Fibroblast of lung (primary cell): Measurements from ENCODE around the gene CHCHD6. TPM values are rescaled to one million over a fixed set of nuclear protein-coding genes. Genes with fewer than 3 reads are reported as not detected.
A peak's percentile ranks its signal among the peaks of the same experiment; 100 is the strongest.

ENCODE experiments used
- DNase-seq, 2 donors: peaks; one replicate each; pipeline versions ENCODE4 v3.0.0 to v3.0.0-alpha.2; 2010; ENCODE audit warnings: low read depth in 2 of 2
- H2AFZ ChIP-seq: 2 replicates; pipeline ENCODE4 v1.5.1; 2012; ENCODE audit warnings: low read length, control low read depth, inconsistent platforms
- H3K27ac ChIP-seq: 2 replicates; pipeline ENCODE4 v1.5.1; 2011; ENCODE audit warnings: low read length, control low read depth; ENCODE audit not compliant: insufficient read depth
- H3K27me3 ChIP-seq: 2 replicates; pipeline ENCODE4 v1.5.1; 2011; ENCODE audit warnings: mild to moderate bottlenecking, low read length; ENCODE audit not compliant: control insufficient read depth, insufficient read depth
- H3K36me3 ChIP-seq: 2 replicates; pipeline ENCODE4 v1.5.1; 2011; ENCODE audit warnings: low read length; ENCODE audit not compliant: control insufficient read depth, insufficient read depth
- H3K4me1 ChIP-seq: 2 replicates; pipeline ENCODE4 v1.5.1; 2011; ENCODE audit warnings: low read length; ENCODE audit not compliant: control insufficient read depth, insufficient read depth; ENCODE audit errors: extremely low read depth
- H3K4me2 ChIP-seq: 2 replicates; pipeline ENCODE4 v1.5.1; 2011; ENCODE audit warnings: low read length, control low read depth; ENCODE audit not compliant: insufficient read depth; ENCODE audit errors: extremely low read depth
- H3K4me3 ChIP-seq, 4 experiments: fragments of 200-600 bp in 1 of 4; sonication (generic) in 1 of 4; replicated peaks in 1 of 4; 2 replicates each; pipeline ENCODE4 v1.5.1; 2011 to 2016; ENCODE audit warnings: low read length in 4 of 4, low read depth in 3 of 4, mild to moderate bottlenecking in 3 of 4, control low read depth in 2 of 4, inconsistent platforms in 1 of 4, mixed read lengths in 1 of 4; ENCODE audit not compliant: insufficient read depth in 1 of 4; ENCODE audit errors: control extremely low read depth in 1 of 4
- H3K79me2 ChIP-seq: 2 replicates; pipeline ENCODE4 v1.5.1; 2012; ENCODE audit warnings: mild to moderate bottlenecking, low read length, inconsistent platforms; ENCODE audit not compliant: control insufficient read depth, insufficient read depth
- H3K9ac ChIP-seq: 2 replicates; pipeline ENCODE4 v1.5.1; 2011; ENCODE audit warnings: mild to moderate bottlenecking, low read length, control low read depth; ENCODE audit not compliant: insufficient read depth
- H3K9me3 ChIP-seq: 2 replicates; pipeline ENCODE4 v1.5.1; 2012; ENCODE audit warnings: low read depth, low read length; ENCODE audit not compliant: control insufficient read depth, insufficient read depth
- H4K20me1 ChIP-seq: 2 replicates; pipeline ENCODE4 v1.5.1; 2011; ENCODE audit warnings: low read length; ENCODE audit not compliant: control insufficient read depth, insufficient read depth; ENCODE audit errors: extremely low read depth
- EZH2 ChIP-seq: IDR thresholded peaks from 2 replicates; pipeline ENCODE4 v1.5.1; 2012; ENCODE audit warnings: low read length, control low read depth, mild to moderate bottlenecking; ENCODE audit errors: missing control alignments
- polyA plus RNA-seq, 2 donors: library from polyadenylated mRNA; depleted of rRNA in 1 of 2; stranded (reverse) in 1 of 2; unstranded in 1 of 2; fragments of >200 nt; gene quantifications; 2 replicates each; pipeline ENCODE4 v1.2.1, GENCODE V29; 2011 to 2012; ENCODE audit warnings: missing spikeins in 1 of 2
- total RNA-seq: library from RNA; depleted of rRNA; stranded (reverse); fragments of >200 nt; gene quantifications from 2 replicates; pipeline ENCODE4 v1.2.1, GENCODE V29; 2014
- TF ChIP-seq, protein P1 (sequence below), 2 donors: IDR thresholded peaks in 1 of 2; conservative IDR thresholded peaks in 1 of 2; 1 replicate in 1 of 2; 2 replicates in 1 of 2; pipeline ENCODE4 v1.5.1; 2011 to 2012; ENCODE audit warnings: low read length in 2 of 2, control low read depth in 1 of 2, inconsistent platforms in 1 of 2, low read depth in 1 of 2, mild to moderate bottlenecking in 1 of 2

CHCHD6 gene
- total and polyA plus RNA-seq, 2 donors (not counting 1 experiment from before 2014, with no cell fraction given), result 9.5 to 11.1 TPM

DNA sequence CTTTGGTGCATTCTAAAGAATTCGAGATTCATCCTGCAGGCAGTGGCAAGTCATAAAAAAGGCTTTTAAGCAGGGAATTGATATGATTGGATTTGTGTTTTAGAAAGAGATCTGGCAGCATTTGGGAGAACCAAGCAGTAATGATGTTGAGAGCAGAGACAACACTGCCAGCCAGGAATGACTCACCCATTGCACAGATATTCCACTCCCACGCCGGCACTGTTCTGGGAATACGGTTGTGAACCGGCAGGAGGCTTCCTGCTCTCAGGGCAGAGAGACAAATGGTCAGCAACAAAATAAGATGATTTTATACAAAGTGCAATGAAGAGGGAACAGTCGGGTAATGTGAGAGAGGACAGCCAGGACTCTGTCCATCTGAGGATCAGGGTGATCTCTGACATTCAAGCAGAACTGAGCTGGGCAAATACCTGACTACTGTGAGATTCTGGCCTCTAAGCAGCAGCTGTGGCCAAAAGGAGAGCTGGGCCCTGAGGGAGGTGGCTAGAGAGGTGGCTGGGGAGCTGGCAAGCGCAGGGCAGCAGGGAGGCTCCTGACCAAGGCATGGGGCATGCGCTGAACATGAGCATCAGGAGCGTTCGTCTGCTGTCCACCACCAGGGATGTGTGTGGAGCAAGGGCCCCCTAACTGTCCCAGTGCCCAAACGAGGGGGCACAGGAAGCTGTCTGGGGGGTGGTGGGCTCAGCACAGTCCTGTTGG lies 222.8 kb downstream of the CHCHD6 start:
- Histone ChIP-seq H3K4me2 (peak overlapping the region; percentile 67), H3K9me3 (no peaks in the 10 kb centered on the region), H3K4me1 (peaks cover 14% of the 10 kb centered on the region), H3K79me2 (no peaks in the 10 kb centered on the region), H3K9ac (no peak overlapping the region), H3K36me3 (no peaks in the 10 kb centered on the region), H4K20me1 (no peaks in the 10 kb centered on the region), H3K4me3 (no peak overlapping the region), H3K27ac (peak overlapping the region; percentile 67), H2AFZ (peak overlapping the region; percentile 33), H3K27me3 (no peaks in the 10 kb centered on the region)
- TF ChIP-seq, protein P1, sequence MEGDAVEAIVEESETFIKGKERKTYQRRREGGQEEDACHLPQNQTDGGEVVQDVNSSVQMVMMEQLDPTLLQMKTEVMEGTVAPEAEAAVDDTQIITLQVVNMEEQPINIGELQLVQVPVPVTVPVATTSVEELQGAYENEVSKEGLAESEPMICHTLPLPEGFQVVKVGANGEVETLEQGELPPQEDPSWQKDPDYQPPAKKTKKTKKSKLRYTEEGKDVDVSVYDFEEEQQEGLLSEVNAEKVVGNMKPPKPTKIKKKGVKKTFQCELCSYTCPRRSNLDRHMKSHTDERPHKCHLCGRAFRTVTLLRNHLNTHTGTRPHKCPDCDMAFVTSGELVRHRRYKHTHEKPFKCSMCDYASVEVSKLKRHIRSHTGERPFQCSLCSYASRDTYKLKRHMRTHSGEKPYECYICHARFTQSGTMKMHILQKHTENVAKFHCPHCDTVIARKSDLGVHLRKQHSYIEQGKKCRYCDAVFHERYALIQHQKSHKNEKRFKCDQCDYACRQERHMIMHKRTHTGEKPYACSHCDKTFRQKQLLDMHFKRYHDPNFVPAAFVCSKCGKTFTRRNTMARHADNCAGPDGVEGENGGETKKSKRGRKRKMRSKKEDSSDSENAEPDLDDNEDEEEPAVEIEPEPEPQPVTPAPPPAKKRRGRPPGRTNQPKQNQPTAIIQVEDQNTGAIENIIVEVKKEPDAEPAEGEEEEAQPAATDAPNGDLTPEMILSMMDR (conservative IDR thresholded peaks at IDR 0.05 in 1 of 2, IDR thresholded peaks at IDR 0.05 in 1 of 2; ENCODE audit: low read depth in 1 of 2, low read length in 2 of 2), result peak; percentile 42 to 50
- no peak for TF ChIP-seq EZH2
- DNase-seq, result peak; percentile 77 to 92

GRCh38 chr3:126927401-126927750 lies 223.3 kb downstream of the CHCHD6 start:
- TF ChIP-seq, protein P1 (conservative IDR thresholded peaks at IDR 0.05 in 1 of 2, IDR thresholded peaks at IDR 0.05 in 1 of 2; ENCODE audit: low read depth in 1 of 2, low read length in 2 of 2), result no peak
- no peak for TF ChIP-seq EZH2
- Histone ChIP-seq H4K20me1 (no peaks in the 10 kb centered on the region), H3K4me2 (no peak overlapping the region), H3K9me3 (no peaks in the 10 kb centered on the region), H3K4me3 (no peak overlapping the region), H3K4me1 (peaks cover 19% of the 10 kb centered on the region), H3K36me3 (no peaks in the 10 kb centered on the region), H3K79me2 (no peaks in the 10 kb centered on the region), H3K27ac (peak overlapping the region; percentile 67), H3K9ac (no peak overlapping the region), H3K27me3 (no peaks in the 10 kb centered on the region), H2AFZ (no peak overlapping the region)
- no peak for DNase-seq

DNA sequence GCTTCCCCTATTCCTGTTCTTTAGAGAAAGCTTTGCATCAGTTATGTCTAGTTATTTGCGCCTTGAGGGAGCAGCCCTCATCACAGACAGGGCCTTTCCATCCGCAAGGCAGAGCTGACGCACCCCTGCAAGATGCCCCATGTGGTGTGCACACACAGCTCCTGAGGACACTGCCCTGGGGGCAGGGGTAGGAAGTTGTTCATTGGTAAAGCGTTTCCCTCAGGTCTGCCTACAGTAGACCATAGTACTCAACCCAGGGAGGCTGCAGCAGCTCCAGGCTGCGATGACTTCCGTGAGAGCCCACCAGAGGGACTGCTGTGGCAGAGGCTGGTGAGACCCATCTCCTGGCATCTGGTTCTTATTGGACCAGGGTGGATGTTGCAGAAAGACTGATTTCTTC lies 223.8 kb downstream of the CHCHD6 start:
- no peak overlapping the region for H3K4me3 ChIP-seq
- H3K27ac ChIP-seq, result no peak overlapping the region
- H3K4me1 ChIP-seq, result peaks cover 22% of the 10 kb centered on the region
- H3K27me3 ChIP-seq, result no peaks in the 10 kb centered on the region
- H3K9ac ChIP-seq, result no peak overlapping the region
- H3K4me2 ChIP-seq, result no peak overlapping the region
- no peak overlapping the region for H2AFZ ChIP-seq
- no peaks in the 10 kb centered on the region for H4K20me1 ChIP-seq
- no peaks in the 10 kb centered on the region for H3K79me2 ChIP-seq
- DNase-seq, result no peak
- no peaks in the 10 kb centered on the region for H3K9me3 ChIP-seq
- no peaks in the 10 kb centered on the region for H3K36me3 ChIP-seq
- no peak for TF ChIP-seq EZH2
- TF ChIP-seq, protein P1 (conservative IDR thresholded peaks at IDR 0.05 in 1 of 2, IDR thresholded peaks at IDR 0.05 in 1 of 2; ENCODE audit: low read depth in 1 of 2, low read length in 2 of 2), result no peak
